PC-3 (cell line): ENCODE measurements around the gene VASN. TPM values are rescaled to one million over a fixed set of nuclear protein-coding genes. Genes with fewer than 3 reads are reported as not detected.
"Not testable (repeated sequence)": the region's sequence is repeated elsewhere in the genome, so short reads cannot be mapped to it uniquely, and the experiment has no call there.

Source experiments
- ATAC-seq: fragments of 200-7000 bp; cut with Tn5 transposase; 2 replicates; pipeline ENCODE4 v1.9.1; 2020; ENCODE audit warnings: mild to moderate bottlenecking, moderate library complexity
- BruUV-seq: library from RNA; stranded (reverse); fragments of 400-500 nt; replicated peaks from 2 replicates; lab custom pipeline; 2021; lab: Mats Ljungman, UMichigan
- CTCF ChIA-PET: fragments of 300-600 bp; sonication (Branson Sonifier 250); formaldehyde crosslinking; loops from one replicate; lab custom pipeline; 2022; ENCODE audit warnings: antibody characterized with exemption; lab: Charles Lee
- POLR2A ChIA-PET: fragments of 300-600 bp; sonication (Branson Sonifier 250); formaldehyde crosslinking; loops from one replicate; lab custom pipeline; 2022; ENCODE audit warnings: antibody characterized with exemption; ENCODE audit not compliant: unreplicated experiment; lab: Charles Lee
- DNase-seq: peaks from one replicate; pipeline ENCODE4 v3.0.0-alpha.2; 2015
- H2AFZ ChIP-seq: fragments of 300-600 bp; sonication (generic); 2 replicates; pipeline ENCODE4 v1.6.0; 2016; ENCODE audit warnings: antibody characterized with exemption, low read length
- H3F3A ChIP-seq: fragments of 300-600 bp; sonication (generic); one replicate; pipeline ENCODE4 v1.6.0; 2017; ENCODE audit warnings: antibody characterized with exemption, low read length, control low read depth, mild to moderate bottlenecking; ENCODE audit not compliant: unreplicated experiment
- H3K27ac ChIP-seq: fragments of 300-600 bp; sonication (generic); 2 replicates; pipeline ENCODE4 v1.5.1; 2016; ENCODE audit warnings: mild to moderate bottlenecking, low read length
- H3K27me3 ChIP-seq: fragments of 300-600 bp; sonication (generic); 2 replicates; pipeline ENCODE4 v1.6.1; 2016; ENCODE audit warnings: low read length, mixed read lengths
- H3K36me3 ChIP-seq: fragments of 300-600 bp; sonication (generic); 2 replicates; pipeline ENCODE4 v1.6.1; 2016; ENCODE audit warnings: low read depth, mixed run types, low read length, mixed read lengths
- H3K4me1 ChIP-seq: fragments of 300-600 bp; sonication (generic); 2 replicates; pipeline ENCODE4 v1.5.1; 2016; ENCODE audit warnings: low read length; ENCODE audit not compliant: insufficient read depth
- H3K4me2 ChIP-seq: fragments of 300-600 bp; sonication (generic); 2 replicates; pipeline ENCODE4 v1.6.0; 2016; ENCODE audit warnings: low read length
- H3K4me3 ChIP-seq: fragments of 300-600 bp; sonication (generic); 2 replicates; pipeline ENCODE4 v1.5.1; 2016; ENCODE audit warnings: mild to moderate bottlenecking, low read length, mixed read lengths
- H3K79me2 ChIP-seq: fragments of 300-600 bp; sonication (generic); 2 replicates; pipeline ENCODE4 v1.6.1; 2017; ENCODE audit warnings: low read length, mixed read lengths
- H3K9ac ChIP-seq: fragments of 300-600 bp; sonication (generic); 2 replicates; pipeline ENCODE4 v1.6.0; 2016; ENCODE audit warnings: mild to moderate bottlenecking, low read length
- H3K9me2 ChIP-seq: fragments of 300-600 bp; sonication (generic); replicated peaks from 2 replicates; pipeline ENCODE4 v1.6.1; 2016; ENCODE audit warnings: mixed run types, low read length, mixed read lengths
- H3K9me3 ChIP-seq: fragments of 300-600 bp; sonication (generic); 2 replicates; pipeline ENCODE4 v1.6.1; 2016; ENCODE audit warnings: low read length, mixed read lengths
- H4K20me1 ChIP-seq: fragments of 300-600 bp; sonication (generic); 2 replicates; pipeline ENCODE4 v1.6.1; 2016; ENCODE audit warnings: low read length, mixed read lengths
- CTCF ChIP-seq: fragments of 300-600 bp; sonication (generic); conservative IDR thresholded peaks from 2 replicates; pipeline ENCODE4 v1.5.1; 2017; ENCODE audit warnings: antibody characterized with exemption, low read depth, mild to moderate bottlenecking, low read length
- EZH2 ChIP-seq: fragments of 300-600 bp; sonication (generic); IDR thresholded peaks from one replicate; pipeline ENCODE4 v1.6.1; 2017; ENCODE audit warnings: antibody characterized with exemption, mild to moderate bottlenecking, low read length; ENCODE audit not compliant: unreplicated experiment
- EZH2phosphoT487 ChIP-seq: fragments of 300-600 bp; sonication (generic); IDR thresholded peaks from 2 replicates; pipeline ENCODE4 v1.6.1; 2018; ENCODE audit warnings: mild to moderate bottlenecking, antibody characterized with exemption, low read length, borderline replicate concordance
- intact Hi-C: fragments of 100-400 bp; cut with micrococcal nuclease; formaldehyde crosslinking; loops from 2 replicates; pipeline ENCODE4 v1.9.0; 2023
- total RNA-seq: library from RNA; depleted of rRNA; stranded (reverse); fragments of >200 nt; gene quantifications from 2 replicates; pipeline ENCODE4 v1.2.3, GENCODE V29; 2014

The VASN gene
- total RNA-seq, 1 experiment from 2014 or later = 12.2 TPM

- Histone ChIP-seq H3K9me2 (no peaks in the 10 kb centered on the region), H3K27me3 (no peaks in the 10 kb centered on the region), H3K4me1 (no peaks in the 10 kb centered on the region), H3F3A (no peaks in the 10 kb centered on the region), H3K36me3 (no peaks in the 10 kb centered on the region), H3K79me2 (peaks cover 43% of the 10 kb centered on the region), H3K4me3 (no peak overlapping the region), H3K4me2 (no peak overlapping the region), H2AFZ (no peak overlapping the region), H4K20me1 (peaks cover 5% of the 10 kb centered on the region; the same call in 1 of the 2 replicates), H3K27ac (no peak overlapping the region), H3K9ac (no peak overlapping the region), H3K9me3 (no peaks in the 10 kb centered on the region)
- no peak for TF ChIP-seq CTCF
- TF ChIP-seq EZH2phosphoT487 = no peak
- no peak for TF ChIP-seq EZH2
- ChIA-PET POLR2A (no interaction called here), CTCF (no interaction called here)
- no TSS peak for BruUV-seq
- ATAC-seq (no peak), DNase-seq (no peak)
- intact Hi-C loops = no loop called here
Observed at GRCh38 chr16:4342866-4343744, 28.5 kb upstream of the VASN start.

- not testable (repeated sequence) for BruUV-seq
Observed at GRCh38 chr16:4344300-4344982, 27.2 kb upstream of the VASN start.

GRCh38 chr16:4344983-4345835 is 26.4 kb upstream of the VASN start:
- H3K27me3 ChIP-seq = no peaks in the 10 kb centered on the region
- ATAC-seq = peak; percentile 42; the same call in 1 of the 2 replicates

More at GRCh38 chr16:4344300-4344982, 27.2 kb upstream of the VASN start:
- H2AFZ ChIP-seq, H3K27me3 ChIP-seq, H3K9me2 ChIP-seq, H3K4me3 ChIP-seq, intact Hi-C loops, H3K27ac ChIP-seq, H3K9me3 ChIP-seq, DNase-seq, CTCF ChIA-PET, H3K4me1 ChIP-seq, H3F3A ChIP-seq, H3K9ac ChIP-seq, POLR2A ChIA-PET, H3K36me3 ChIP-seq, H3K4me2 ChIP-seq, H4K20me1 ChIP-seq, ATAC-seq: not testable (repeated sequence)
- peaks cover 56% of the 10 kb centered on the region for H3K79me2 ChIP-seq

More at GRCh38 chr16:4344983-4345835, 26.4 kb upstream of the VASN start:
- Histone ChIP-seq H3K27ac (no peak overlapping the region), H3K9ac (no peak overlapping the region), H3K9me2 (no peaks in the 10 kb centered on the region), H3F3A (no peaks in the 10 kb centered on the region), H3K36me3 (no peaks in the 10 kb centered on the region), H3K4me3 (no peak overlapping the region), H3K4me1 (no peaks in the 10 kb centered on the region), H3K4me2 (no peak overlapping the region), H2AFZ (no peak overlapping the region), H3K9me3 (no peaks in the 10 kb centered on the region), H3K79me2 (peaks cover 64% of the 10 kb centered on the region), H4K20me1 (peaks cover 5% of the 10 kb centered on the region; the same call in 1 of the 2 replicates)
- intact Hi-C loops = no loop called here
- no TSS peak for BruUV-seq
- DNase-seq = no peak
- CTCF ChIA-PET = no interaction called here
- TF ChIP-seq EZH2 (no peak), CTCF (no peak), EZH2phosphoT487 (no peak)
- POLR2A ChIA-PET = no interaction called here
